Large intestine (tissue), 1 donor: ENCODE data around the gene MSANTD1. TPM values are rescaled to one million over a fixed set of nuclear protein-coding genes. Genes with fewer than 3 reads are reported as not detected.

Source experiments
- polyA plus RNA-seq: library from polyadenylated mRNA; unstranded; fragments of 120-200 nt; gene quantifications from one replicate; pipeline ENCODE4 v1.2.1, GENCODE V29; 2013

The MSANTD1 gene
- polyA plus RNA-seq, 1 donor: 1.0 TPM

Other genes with a start within 250 kb of the MSANTD1 start
- not detected for gene HTT-AS, start 174.6 kb upstream of the MSANTD1 start, polyA plus RNA-seq
- gene HTT, start 174.5 kb upstream of the MSANTD1 start, polyA plus RNA-seq: 29.8 TPM
- gene RGS12, start 43.9 kb downstream of the MSANTD1 start, polyA plus RNA-seq: 36.4 TPM
- gene HGFAC, start 192.8 kb downstream of the MSANTD1 start, polyA plus RNA-seq: 1.3 TPM
- gene DOK7, start 214.1 kb downstream of the MSANTD1 start, polyA plus RNA-seq: 8.5 TPM